Measurements from ENCODE around the gene PODXL2.

The PODXL2 gene

DNA sequence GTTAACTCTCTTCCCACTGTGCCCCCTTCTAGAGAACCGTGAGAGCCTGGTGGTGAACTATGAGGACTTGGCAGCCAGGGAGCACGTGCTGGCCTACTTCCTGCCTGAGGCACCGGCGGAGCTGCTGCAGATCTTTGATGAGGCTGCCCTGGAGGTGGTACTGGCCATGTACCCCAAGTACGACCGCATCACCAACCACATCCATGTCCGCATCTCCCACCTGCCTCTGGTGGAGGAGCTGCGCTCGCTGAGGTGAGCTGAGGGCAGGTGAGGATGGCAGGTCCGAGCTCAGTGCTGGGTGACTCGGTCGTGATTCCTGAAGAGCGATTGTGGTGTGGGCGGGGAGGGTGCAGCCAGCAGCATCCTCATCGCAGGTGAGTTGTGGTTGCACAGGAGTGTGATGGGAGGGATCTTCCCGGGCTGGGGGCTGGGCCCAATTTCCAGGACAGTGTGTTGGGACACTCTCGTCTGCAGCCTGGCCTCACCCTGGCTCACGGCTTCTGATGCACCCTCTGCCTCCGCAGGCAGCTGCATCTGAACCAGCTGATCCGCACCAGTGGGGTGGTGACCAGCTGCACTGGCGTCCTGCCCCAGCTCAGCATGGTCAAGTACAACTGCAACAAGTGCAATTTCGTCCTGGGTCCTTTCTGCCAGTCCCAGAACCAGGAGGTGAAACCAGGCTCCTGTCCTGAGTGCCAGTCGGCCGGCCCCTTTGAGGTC, 22.7 kb upstream of the PODXL2 start:
- no peak for DNase-seq (ENCODE audit: low spot score)

DNA sequence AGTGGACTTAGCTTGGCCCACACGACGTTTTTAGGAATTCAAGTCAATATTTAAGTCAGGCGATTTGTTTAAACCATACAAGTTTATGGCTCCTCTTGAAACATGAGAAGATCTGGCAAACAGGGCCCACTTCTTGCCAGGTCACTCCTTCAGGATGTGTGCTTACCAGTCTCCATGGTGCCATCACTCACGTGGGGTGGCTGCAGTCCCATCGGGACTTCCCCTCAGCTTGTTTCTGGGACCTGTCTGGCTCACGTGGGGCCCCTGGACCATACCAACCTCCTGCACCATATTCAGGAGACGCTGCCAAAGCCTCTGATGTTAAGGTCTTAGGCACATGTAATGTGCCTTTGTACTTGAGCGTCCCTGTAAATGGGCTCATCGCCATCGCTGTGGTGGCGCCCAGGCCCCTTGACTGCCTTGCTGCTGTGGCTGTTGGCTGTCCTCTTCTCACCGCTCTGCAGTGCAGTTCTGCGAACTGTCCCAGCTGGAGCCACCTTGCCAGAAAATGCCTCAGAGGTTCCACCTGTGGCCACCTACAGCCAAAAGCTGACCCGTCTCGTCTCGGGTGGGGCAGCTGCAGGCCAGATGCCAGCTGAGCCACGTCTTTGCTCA, 21.9 kb upstream of the PODXL2 start:
- DNase-seq (ENCODE audit: low spot score) = no peak

GRCh38 chr3:127607675-127608361, 21.2 kb upstream of the PODXL2 start:
- DNase-seq (ENCODE audit: low spot score) = no peak

- DNase-seq (ENCODE audit: low spot score) = no peak
These were observed 20.6 kb upstream of the PODXL2 start for GRCh38 chr3:127608362-127608718.

DNA sequence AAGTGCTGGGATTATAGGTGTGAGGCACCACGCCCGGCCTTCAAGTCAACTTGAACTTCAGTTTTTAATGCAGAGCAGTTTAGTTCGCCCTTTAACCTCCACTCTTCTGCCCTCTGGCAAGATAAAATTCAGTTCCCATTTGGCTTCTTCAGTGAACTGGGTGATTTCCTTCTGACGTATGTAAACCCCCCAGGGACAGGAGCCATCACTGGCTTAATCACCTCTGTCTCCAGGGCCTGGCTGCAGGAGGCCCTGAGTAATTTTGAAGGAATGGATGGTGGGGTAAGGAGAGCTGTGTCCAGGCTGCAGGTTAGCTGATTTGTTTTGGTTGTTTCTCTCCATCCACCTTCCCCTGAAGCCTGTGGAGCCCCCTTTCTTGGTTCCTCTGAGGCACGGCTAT, 18.9 kb upstream of the PODXL2 start:
- no peak for DNase-seq (ENCODE audit: low spot score)

GRCh38 chr3:127611251-127611650, 17.7 kb upstream of the PODXL2 start:
- no peak for DNase-seq (ENCODE audit: low spot score)

DNA sequence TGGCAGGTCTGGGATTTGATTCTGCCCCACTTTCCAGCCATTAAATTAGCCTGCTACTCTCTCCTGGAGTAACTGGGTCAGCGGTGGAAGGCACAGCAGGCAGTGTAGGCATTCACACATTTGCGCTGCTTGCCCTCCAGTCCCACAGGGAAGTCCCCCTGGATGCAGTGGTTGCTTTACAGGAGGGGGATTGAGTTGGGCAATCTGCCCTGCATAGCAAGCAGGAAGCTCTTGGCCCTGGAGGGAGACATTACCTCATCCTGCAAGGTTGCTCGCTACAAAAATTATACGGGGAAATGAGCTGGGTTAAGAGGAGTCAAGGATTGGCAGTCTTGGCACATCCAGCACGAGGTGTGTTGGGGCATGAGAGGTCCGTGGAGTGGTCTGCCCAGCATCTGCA, 16.0 kb upstream of the PODXL2 start:
- DNase-seq (ENCODE audit: low spot score) = no peak

GRCh38 chr3:127613406-127613805, 15.6 kb upstream of the PODXL2 start:
- DNase-seq (ENCODE audit: low spot score) = no peak

GRCh38 chr3:127614928-127615589, 13.9 kb upstream of the PODXL2 start:
- no peak for DNase-seq (ENCODE audit: low spot score)

DNA sequence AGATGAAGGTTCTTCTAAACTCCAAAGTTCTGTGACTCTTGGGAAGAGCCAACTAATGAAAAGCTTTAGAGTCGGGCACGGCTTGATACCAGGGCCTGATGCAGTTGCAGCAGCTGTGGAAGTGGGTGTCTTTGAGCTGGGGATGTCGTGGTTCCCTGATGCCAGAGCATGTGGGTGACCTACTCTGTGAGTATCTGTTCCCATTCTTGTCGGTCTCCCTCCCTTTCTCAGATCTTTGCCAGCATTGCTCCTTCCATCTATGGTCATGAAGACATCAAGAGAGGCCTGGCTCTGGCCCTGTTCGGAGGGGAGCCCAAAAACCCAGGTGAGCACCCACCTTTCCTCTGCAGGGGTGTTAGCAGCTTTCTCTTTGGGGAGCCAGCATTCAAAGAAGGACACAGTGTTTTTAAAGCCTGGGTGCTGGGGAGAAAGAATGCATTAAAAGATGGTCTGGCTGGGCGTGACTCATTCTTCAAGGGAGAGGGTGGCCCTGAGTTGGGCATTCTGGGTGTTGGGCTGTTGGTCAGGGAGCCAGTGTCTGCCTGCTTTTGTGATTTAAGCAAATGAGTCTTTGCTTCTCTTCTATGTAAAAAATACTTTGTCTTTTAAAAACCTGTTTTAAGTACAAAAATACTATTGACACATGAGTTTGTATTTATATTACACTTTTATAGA, 13.2 kb upstream of the PODXL2 start:
- no peak for DNase-seq (ENCODE audit: low spot score)

- DNase-seq (ENCODE audit: low spot score) = no peak
These were observed 12.0 kb upstream of the PODXL2 start for GRCh38 chr3:127616836-127617605.

- no peak for DNase-seq (ENCODE audit: low spot score)
These were observed 10.1 kb upstream of the PODXL2 start for GRCh38 chr3:127618891-127619290.

DNA sequence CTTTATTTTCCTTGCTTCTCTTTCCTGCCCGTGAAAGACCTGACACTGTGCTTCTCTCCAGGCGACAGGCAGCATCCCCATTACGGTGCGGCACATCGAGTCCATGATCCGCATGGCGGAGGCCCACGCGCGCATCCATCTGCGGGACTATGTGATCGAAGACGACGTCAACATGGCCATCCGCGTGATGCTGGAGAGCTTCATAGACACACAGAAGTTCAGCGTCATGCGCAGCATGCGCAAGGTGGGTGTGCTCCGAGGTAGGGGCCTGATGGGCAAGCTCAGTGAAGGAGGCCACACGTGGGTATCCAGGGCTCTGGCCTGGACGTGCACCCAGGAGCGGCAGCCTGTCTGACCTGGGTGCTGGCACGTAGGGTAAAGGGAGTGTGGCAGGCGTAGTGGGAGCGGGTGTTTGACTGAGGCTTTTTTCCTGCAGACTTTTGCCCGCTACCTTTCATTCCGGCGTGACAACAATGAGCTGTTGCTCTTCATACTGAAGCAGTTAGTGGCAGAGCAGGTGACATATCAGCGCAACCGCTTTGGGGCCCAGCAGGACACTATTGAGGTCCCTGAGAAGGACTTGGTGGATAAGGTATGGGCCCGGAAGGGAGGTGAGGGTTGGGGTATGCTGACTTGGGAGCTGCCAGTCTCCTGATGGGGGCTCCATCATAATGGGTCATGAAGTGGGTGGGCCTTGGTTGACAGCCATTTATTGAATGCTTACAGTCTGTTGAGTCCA, 8.2 kb upstream of the PODXL2 start:
- no peak for DNase-seq (ENCODE audit: low spot score)

DNA sequence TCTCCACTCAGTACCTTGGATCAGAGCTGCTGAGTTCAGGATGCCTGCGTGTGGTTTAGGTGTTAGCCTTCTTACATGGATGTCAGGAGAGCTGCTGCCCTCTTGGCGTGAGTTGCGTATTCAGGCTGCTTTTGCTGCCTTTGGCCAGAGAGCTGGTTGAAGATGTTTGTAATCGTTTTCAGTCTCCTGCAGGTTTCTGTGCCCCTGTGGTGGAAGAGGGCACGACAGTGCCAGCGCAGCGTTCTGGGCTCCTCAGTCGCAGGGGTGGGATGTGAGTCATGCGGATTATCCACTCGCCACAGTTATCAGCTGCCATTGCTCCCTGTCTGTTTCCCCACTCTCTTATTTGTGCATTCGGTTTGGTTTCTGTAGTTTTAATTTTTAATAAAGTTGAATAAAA, 7.0 kb upstream of the PODXL2 start:
- DNase-seq (ENCODE audit: low spot score) = no peak

DNA sequence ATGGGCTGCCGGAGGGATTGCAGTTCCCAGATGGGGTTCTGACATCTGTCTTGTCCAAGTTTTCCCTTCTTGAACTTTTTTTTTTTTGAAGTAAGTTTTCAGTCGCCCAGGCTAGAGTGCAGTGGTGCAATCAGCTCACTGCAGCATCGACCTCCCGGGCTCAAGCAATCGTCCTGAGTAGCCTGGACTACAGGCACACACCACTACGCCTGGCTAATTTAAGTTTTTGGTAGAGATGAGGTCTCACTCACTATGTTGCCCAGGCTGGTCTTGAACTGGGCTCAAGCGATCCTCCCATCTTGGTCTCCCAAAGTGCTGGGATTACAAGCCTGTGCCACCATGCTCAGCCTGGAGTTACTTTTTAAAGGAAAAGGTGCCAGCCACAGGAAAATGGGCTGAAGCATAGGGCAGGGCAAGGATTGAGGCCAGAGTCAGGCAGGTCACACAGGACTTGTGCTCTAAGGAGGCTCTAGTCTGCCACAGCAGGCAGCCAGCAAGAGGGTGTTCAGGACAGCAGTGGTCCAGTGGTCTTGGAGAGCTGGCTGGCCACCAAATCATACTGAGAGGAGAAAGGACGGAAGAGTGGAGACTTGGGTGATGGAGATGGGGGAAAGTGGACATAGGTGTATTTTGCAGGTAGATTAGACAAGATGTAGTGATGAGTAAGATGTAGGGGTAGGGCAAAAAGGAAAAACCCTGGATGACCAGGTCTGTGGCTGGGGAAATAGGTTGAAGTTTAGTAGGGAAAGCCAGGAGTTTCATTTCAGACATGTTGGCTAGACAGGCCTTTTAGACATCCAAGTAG, 6.0 kb upstream of the PODXL2 start:
- no peak for DNase-seq (ENCODE audit: low spot score)

GRCh38 chr3:127624063-127624462, 4.9 kb upstream of the PODXL2 start:
- no peak for DNase-seq (ENCODE audit: low spot score)

- DNase-seq (ENCODE audit: low spot score) = no peak
These were observed 3.2 kb upstream of the PODXL2 start for GRCh38 chr3:127625821-127626220.

DNA sequence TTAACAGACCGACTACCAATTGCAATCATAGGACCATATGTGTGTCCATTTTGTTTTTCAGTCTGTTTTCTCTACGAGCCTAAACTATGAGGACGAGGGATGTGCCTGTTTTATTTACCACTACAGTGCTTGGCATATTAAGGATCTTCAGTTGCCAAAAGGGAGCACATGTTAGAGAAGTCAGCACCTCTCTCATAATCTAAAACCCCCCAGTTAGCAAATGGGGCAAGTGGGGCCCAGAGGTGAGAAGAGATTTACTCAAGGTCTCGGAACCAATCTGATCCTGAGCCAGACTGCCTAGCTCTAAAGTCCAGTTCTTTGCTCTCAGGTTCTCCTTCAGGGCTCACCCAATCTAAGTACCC, 578 bp upstream of the PODXL2 start:
- DNase-seq (ENCODE audit: low spot score) = no peak

DNA sequence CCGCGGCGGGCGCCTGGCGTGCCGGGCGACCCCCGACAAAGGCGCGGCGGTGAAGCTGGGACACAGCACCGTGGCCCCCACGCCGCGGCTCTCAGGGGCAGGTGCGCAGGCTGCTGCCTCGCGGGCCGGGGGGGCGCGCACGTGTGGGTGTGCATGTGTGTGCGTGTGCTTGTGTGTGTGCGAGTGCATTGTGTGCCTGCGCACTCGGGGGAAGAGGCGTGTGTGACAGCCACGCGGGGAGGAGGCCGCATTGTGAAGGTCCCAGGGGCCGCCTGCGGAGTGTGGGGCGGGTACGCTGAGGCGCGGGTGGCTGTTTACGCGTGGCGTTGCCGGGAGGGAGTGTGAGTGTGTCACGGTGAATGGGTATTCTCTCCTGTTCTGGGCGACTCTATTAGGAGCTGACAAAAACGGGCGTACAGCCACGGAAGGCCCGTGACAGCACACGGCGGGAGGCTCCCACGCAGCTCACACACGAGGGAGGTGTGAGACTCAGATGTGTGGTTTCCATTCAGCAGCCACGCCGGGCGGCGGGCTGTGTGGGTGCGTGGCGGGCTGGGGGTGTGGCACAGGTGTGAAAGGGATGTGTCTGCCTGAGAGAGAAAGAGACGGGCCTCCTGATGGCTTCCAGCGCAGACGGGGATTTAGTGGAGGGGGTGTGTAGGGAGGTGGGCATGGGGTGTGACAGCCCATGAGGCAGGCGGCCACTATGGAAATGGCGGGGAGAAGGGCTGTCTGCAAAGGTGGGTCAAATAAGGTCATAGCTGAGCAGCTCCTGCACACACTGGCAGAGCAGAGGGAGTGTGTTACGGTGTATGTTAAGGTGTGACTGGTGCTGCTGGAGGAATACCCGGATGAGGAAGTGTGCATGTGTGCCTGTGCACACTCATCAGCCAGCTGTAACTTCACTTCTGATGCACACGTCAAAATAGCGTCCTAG, 750 bp downstream of the PODXL2 start:
- peak; percentile 20 for DNase-seq (ENCODE audit: low spot score)
